ENCODE measurements around the gene PCBP3. TPM values are rescaled to one million over a fixed set of nuclear protein-coding genes. Genes with fewer than 3 reads are reported as not detected.

Gene PCBP3
- total and polyA plus RNA-seq, 10 of the 15 experiments (the other 5 are each of a cell fraction or from before 2014, with no cell fraction given): 0.09 to 1.3 (median 0.46) TPM; not detected in 3

- TF ChIP-seq ZSCAN29 (IDR thresholded peaks at IDR 0.05): no peak
- TF ChIP-seq ZNF274 (IDR thresholded peaks at IDR 0.05; ENCODE audit: insufficient read depth, insufficient read length): no peak
- no peak for TF ChIP-seq CHD1 (IDR thresholded peaks at IDR 0.05; ENCODE audit: low read depth, low read length)
- TF ChIP-seq WRNIP1 (IDR thresholded peaks at IDR 0.05; ENCODE audit: borderline replicate concordance, low read depth, low read length): no peak
- no peak for TF ChIP-seq BACH1 (IDR thresholded peaks at IDR 0.05; ENCODE audit: borderline replicate concordance)
- no peak for TF ChIP-seq ZNF622 (IDR thresholded peaks at IDR 0.05)
- no peak for TF ChIP-seq NFYA (IDR thresholded peaks at IDR 0.05; ENCODE audit: borderline replicate concordance, low read depth, low read length)
Observed at GRCh38 chr21:45971616-45972352, 328.3 kb downstream of the PCBP3 start (continued).

GRCh38 chr21:45972353-45972715, 328.8 kb downstream of the PCBP3 start:
- no peaks in the 10 kb centered on the region for H3K9me3 ChIP-seq (replicated peaks; ENCODE audit: control insufficient read depth, insufficient read depth, low read length)
- ATAC-seq (no peak), FAIRE-seq (no peak), DNase-seq (ENCODE audit: low read depth, low spot score) (no peak)
- H3K4me3 ChIP-seq: no peak overlapping the region
- peaks cover 5 to 7% of the 10 kb centered on the region in 2 experiments; a peak in 3 of 4 replicates for H3K27me3 ChIP-seq (replicated peaks in 1 of 2; ENCODE audit: control insufficient read depth in 2 of 2, insufficient read depth in 2 of 2, low read length in 1 of 2)
- intact Hi-C loops (cut with micrococcal nuclease; ENCODE audit: unreplicated experiment) (loop anchor here (5.0 kb wide), 1 partner anchor 170 kb away; no protein-coding TSS in a partner anchor), in situ Hi-C loops (cut with MboI) (no loop called here)
- BruUV-seq (replicated peaks): no TSS peak
- H2AFZ ChIP-seq (ENCODE audit: control insufficient read depth, low read depth, low read length): no peak overlapping the region
- POLR2A ChIA-PET: interaction anchor here (2.3 kb wide), 1 partner anchor 171 kb away, joined by 5 read pairs; no protein-coding TSS in a partner anchor
- H3K79me2 ChIP-seq (ENCODE audit: control insufficient read depth, insufficient read depth, low read length): no peaks in the 10 kb centered on the region
- H3K4me2 ChIP-seq (ENCODE audit: control insufficient read depth, insufficient read depth): peak overlapping the region; percentile 95
- peaks cover 8% of the 10 kb centered on the region for H3K4me1 ChIP-seq (ENCODE audit: control insufficient read depth, insufficient read depth, low read length)
- H3K27ac ChIP-seq (ENCODE audit: control insufficient read depth, insufficient read depth): no peak overlapping the region
- RAD21 ChIA-PET (ENCODE audit: unreplicated experiment): no interaction called here
- SMC1A ChIA-PET (ENCODE audit: uncharacterized antibody, unreplicated experiment): no interaction called here
- CTCF ChIA-PET: interaction anchor here (1.0 to 3.4 kb wide), 2 partner anchors 9 to 171 kb away, joined by 3 to 19 read pairs; no protein-coding TSS in a partner anchor
- H3K36me3 ChIP-seq (ENCODE audit: control insufficient read depth in 2 of 2, insufficient read depth in 2 of 2, low read length in 1 of 2): no peaks in the 10 kb centered on the region
- no peaks in the 10 kb centered on the region for H4K20me1 ChIP-seq (ENCODE audit: control insufficient read depth, insufficient read depth)
- 34% methylated on average over 15 of the region's 19 CpGs for WGBS (ENCODE audit: insufficient coverage, insufficient replicate concordance, low lambda C conversion rate, missing lambda C conversion rate)
- H3K9ac ChIP-seq (ENCODE audit: control insufficient read depth, insufficient read depth, low read length): no peak overlapping the region
- TF ChIP-seq NR2C2 (IDR thresholded peaks at IDR 0.05; ENCODE audit: borderline replicate concordance, control insufficient read depth, insufficient read length, low read depth) (no peak), ZBTB40 (IDR thresholded peaks at IDR 0.05; ENCODE audit: borderline replicate concordance) (no peak), E4F1 (IDR thresholded peaks at IDR 0.05; ENCODE audit: borderline replicate concordance, partially characterized antibody) (no peak), FOXM1 (IDR thresholded peaks at IDR 0.05; ENCODE audit: low read depth, low read length) (no peak), BCL3 (IDR thresholded peaks at IDR 0.05; ENCODE audit: borderline replicate concordance, insufficient read depth, low read depth, low read length, poor library complexity, severe bottlenecking) (no peak), DPF2 (IDR thresholded peaks at IDR 0.05) (no peak), IRF4 (IDR thresholded peaks at IDR 0.05; ENCODE audit: low read depth, low read length) (no peak)

Data from GM12878 (cell line).